ENCODE results near the gene RXFP4. TPM values are rescaled to one million over a fixed set of nuclear protein-coding genes. Genes with fewer than 3 reads are reported as not detected.
A peak's percentile ranks its signal among the peaks of the same experiment; 100 is the strongest.
"Not testable (repeated sequence)": the region's sequence is repeated elsewhere in the genome, so short reads cannot be mapped to it uniquely, and the experiment has no call there.

Gene RXFP4, protein sequence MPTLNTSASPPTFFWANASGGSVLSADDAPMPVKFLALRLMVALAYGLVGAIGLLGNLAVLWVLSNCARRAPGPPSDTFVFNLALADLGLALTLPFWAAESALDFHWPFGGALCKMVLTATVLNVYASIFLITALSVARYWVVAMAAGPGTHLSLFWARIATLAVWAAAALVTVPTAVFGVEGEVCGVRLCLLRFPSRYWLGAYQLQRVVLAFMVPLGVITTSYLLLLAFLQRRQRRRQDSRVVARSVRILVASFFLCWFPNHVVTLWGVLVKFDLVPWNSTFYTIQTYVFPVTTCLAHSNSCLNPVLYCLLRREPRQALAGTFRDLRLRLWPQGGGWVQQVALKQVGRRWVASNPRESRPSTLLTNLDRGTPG
- not detected in 2 replicates for total RNA-seq (2014; rRNA removed; shearing (Covaris generic))

DNA sequence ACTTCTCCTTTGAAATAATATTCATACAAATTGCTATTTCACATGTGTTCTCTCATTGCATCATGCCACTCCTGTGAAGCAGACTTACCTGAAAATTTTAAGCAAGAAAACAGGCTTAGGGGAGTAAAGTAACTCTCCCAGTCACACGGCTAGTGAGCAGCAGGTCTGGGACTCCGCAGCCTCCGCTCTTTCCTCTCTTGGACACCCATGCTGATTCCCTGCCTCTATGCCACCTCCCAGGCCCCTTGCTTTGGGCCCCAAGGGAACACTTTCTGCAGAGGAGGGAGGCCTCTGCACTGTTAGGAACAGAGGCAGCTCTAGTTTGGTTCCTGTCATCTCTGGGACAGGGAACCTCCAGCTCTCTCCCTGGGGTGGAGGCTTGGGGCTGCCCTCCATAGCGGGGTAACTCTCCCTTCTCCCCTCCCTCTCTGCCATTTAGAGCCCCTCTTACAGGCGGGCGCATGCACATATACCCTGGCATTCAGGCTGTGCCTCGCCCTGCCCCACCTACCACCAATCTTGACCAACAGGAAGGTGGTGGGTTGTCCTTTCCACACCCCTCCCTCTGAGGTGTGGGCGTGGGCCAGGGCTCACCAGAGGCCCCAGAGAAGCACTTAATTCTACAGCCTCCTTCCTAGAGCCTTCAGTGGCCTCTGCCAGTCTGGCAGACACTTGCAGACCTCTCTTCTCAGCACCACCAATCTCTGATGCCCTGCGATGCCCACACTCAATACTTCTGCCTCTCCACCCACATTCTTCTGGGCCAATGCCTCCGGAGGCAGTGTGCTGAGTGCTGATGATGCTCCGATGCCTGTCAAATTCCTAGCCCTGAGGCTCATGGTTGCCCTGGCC lies at the start of gene RXFP4:
RXFP4 (plus strand) TSS at position 646 of the 852 bp plus-strand sequence; CDS start at position 718, 72 bp downstream.
- DNase-seq (ENCODE audit: low spot score), result peak; percentile 36
- in situ Hi-C loops (cut with HindIII; ENCODE audit: low sequenced_read_pairs), result loop anchor here (10.0 kb wide), 1 partner anchor 194 kb away; no protein-coding TSS in a partner anchor

DNA sequence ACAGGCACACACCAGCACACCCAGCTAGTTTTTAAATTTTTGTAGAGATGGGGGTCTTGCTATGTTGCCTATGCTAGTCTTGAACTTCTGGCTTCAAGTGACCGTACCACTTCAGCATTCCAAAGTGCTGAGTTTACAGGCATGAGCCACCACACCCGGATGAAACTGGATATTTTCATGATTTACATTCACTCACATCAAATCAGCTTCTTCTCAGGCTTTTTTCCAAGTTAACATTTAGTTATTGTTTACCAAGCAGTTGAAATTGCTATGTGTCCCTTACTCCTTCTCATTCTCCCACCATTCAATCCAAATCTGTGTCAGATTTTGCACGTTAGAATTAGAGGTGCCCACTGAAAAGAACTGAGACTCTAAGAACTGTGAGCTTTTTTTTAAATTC lies 48.6 kb upstream of the RXFP4 start:
- no peak for DNase-seq (ENCODE audit: low spot score)
- in situ Hi-C loops (cut with HindIII; ENCODE audit: low sequenced_read_pairs), result no loop called here

DNA sequence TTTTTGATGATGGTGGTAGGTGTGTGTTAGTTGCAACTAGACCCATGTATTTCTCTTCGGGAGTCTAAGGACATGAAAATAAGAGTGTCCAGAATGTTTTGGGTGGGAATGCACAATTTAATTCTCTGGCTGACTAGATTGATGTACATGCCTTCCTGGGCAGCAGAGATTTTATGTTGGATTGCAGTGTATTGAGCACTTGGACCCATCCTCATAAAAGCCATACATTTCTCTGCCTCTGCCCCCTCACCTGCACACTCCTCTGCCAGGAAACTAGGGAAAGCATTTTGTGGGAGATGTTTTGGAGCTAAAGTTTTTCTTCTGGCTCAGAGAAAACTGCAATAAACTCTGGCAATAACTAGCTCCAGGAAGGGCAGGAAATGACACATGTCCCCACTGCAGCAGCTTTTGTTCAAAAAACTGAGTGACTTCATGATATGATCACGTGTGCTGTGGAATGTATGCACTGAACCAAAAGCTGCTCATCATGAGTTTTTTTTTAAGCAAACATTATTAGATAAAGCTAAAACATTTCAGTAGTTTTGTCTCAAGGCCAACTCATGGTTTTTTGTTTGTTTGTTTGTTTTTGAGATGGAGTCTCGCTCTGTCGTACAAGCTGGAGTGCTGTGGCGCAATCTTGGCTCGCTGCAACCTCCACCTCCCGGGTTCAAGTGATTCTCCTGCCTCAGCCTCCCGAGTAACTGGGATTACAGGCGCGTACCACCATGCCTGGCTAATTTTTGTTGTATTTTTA lies 47.9 kb upstream of the RXFP4 start:
- DNase-seq (ENCODE audit: low spot score), result no peak
- in situ Hi-C loops (cut with HindIII; ENCODE audit: low sequenced_read_pairs), result no loop called here

DNA sequence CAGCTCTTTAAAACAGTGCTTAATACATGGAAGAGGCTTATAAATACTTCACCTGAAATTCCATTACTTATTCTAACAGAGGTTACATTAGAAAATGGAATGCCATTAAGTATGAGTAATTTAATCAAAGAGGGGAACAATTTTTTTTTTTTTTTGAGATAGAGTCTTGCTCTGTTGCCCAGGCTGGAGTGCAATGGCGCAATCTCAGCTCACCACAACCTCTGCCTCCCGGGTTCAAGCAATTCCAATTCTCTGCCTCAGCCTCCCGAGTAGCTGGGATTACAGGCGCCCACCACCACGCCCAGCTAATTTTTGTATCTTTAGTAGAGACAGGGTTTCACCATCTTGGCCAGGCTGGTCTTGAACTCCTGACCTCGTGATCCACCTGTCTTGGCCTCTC lies 45.8 kb upstream of the RXFP4 start:
- DNase-seq (ENCODE audit: low spot score); in situ Hi-C loops (cut with HindIII; ENCODE audit: low sequenced_read_pairs): not testable (repeated sequence)

DNA sequence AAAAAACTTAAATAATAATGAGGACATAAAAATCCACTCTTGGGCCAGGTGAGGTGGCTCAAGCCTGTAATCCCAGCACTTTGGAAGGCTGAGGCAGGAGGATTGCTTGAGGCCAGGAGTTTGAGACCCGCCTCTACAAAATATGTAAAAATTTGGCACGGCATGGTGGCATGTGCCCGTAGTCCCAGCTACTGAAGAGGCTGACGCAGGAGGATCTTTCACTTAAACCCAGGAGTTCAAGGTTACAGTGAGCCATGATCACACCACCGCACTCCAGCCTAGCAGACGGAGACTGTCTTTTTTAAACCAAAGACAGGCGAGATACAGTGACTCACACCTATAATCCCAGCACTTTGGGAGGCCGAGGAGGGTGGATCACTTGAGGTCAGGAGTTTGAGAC lies 45.0 kb upstream of the RXFP4 start:
- DNase-seq (ENCODE audit: low spot score); in situ Hi-C loops (cut with HindIII; ENCODE audit: low sequenced_read_pairs): not testable (repeated sequence)

DNA sequence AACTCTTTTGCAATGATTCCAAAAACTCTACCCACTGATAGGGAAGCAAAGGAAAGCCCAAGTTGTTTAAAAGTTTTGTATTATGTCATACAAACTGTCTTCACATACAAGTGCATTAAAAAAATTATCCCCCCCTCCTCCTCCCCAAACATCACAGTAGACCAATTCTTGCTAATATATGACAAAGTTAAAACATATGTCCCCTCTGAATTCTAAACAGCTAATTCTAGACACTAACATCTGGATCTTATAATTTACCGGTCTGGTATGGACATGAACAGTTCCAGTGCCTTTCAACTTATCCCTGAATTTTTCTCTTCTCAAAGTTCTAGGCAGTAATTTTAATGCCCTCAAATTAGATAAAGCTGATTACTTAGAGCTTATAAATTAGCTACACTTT lies 43.7 kb upstream of the RXFP4 start:
- no peak for DNase-seq (ENCODE audit: low spot score)
- in situ Hi-C loops (cut with HindIII; ENCODE audit: low sequenced_read_pairs), result no loop called here

DNA sequence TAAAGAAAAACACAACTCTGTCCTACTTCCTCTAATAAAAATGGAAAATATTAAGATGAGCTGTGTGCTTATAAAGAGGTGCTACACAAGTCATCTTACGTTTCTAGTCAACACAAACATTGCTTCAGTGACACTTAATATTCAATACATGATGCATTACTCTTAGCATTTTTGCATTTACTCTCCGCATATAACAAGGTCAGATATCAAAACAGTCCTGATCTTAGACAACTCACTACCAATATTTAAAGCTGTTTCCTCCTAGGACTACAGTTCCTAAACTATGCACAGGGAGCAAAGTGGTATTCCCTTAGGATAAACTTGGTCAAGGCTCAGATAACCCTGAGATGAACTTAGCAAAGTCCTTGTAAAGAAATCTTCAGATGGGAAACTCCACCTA lies 42.5 kb upstream of the RXFP4 start:
- in situ Hi-C loops (cut with HindIII; ENCODE audit: low sequenced_read_pairs), result no loop called here
- DNase-seq (ENCODE audit: low spot score), result no peak

DNA sequence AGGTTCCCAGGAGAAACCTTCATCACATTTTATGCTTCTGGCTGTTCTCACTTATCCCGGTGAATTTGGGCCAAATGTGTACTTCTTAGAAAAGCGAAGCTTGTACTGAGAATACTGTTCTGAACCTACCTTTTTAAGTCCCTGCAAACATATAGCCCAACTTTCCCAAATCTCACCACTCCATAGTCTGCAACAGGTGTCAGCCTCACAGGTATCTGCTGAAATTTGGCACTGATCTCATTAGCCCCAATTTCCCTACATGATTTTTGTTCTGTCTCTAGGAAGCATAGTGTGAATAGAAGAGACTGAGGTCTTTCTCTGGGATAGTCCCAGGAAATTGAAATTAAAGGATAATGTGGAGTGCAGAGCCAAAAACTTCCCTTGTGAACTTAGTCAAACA lies 41.8 kb upstream of the RXFP4 start:
- in situ Hi-C loops (cut with HindIII; ENCODE audit: low sequenced_read_pairs), result no loop called here

DNA sequence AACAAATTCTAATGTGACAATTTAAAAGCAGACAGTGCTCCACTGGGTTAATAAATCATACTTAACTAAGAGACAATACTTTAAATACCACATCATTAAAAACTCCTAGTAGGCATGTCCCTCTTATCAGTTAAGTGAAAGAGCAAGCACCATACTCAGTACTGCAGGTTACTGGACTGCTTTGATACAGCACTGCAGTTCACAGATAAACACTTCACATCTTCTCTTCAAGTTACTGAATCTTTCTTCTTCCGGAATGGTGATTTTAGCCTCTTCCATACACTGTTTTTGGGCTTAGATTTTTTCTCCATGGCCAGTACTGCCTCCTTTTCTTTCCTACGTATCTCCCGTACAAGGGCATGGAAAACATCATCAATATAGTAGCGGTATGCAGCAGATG lies 41.3 kb upstream of the RXFP4 start:
- in situ Hi-C loops (cut with HindIII; ENCODE audit: low sequenced_read_pairs), result no loop called here
- no peak for DNase-seq (ENCODE audit: low spot score)

More for the DNA sequence above, 41.8 kb upstream of the RXFP4 start:
- DNase-seq (ENCODE audit: low spot score), result no peak

DNA sequence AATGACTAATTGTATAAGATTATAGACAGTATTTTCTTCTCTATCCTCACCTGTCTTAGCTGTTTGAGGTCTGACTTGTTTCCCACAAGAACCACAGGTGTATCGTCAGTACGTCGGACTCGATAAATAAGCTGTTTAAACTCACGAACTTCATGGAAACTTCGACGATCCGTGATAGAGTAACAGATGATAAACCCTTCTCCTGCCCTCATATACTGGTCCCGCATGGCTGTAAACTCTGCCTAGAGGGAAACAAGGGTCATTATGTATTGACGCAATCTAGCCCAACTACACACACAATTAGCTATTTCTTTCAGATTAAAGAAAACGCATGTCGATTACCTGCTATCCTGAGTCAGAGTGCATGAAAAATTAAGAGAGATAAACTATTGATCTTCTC lies 37.2 kb upstream of the RXFP4 start:
- no peak for DNase-seq (ENCODE audit: low spot score)
- in situ Hi-C loops (cut with HindIII; ENCODE audit: low sequenced_read_pairs), result no loop called here

DNA sequence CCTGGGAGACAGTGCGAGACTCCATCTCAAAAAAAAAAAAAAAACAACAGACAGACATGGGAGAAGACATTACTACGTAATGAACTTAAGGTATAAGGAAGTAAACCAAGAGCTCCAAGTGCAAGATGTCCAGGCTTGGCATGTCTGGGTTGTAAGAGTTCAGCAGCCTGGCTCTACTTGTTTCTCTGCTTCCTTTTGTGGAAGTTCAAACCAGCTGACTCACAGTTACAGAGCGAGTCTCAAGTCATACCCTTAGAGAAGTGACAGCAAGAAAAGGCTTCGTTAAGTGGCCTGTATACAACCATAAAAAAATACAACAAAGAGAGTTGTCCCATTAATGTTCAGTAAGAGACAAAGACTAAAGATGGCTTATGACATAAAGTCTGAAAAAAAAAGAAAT lies 31.5 kb upstream of the RXFP4 start:
- in situ Hi-C loops (cut with HindIII; ENCODE audit: low sequenced_read_pairs), result no loop called here
- DNase-seq (ENCODE audit: low spot score), result no peak

DNA sequence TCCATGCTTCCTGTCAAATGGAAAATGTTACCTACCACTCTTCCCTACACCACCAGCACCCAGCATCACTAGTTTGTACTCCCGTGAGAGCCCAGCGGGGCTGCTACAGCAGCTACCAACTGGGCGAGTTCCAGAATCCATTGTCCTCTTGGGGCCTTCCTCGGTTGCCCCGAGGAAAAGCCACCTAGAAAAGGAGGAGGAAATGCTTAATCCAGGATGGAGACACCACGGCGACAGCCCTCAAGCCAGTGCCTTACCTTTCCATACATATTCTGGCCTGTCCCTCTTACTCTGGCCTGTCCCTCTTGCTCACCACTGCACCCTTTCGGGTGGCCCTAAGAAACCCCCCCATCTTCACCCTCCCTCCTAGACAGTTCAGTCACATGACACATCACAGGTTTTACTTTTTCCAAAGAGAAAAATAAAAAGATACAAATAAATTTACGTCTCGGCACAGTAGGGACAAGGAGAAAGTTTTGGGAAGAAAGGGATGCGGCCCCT lies 30.8 kb upstream of the RXFP4 start:
- peak; percentile 46 for DNase-seq (ENCODE audit: low spot score)
- in situ Hi-C loops (cut with HindIII; ENCODE audit: low sequenced_read_pairs), result no loop called here

DNA sequence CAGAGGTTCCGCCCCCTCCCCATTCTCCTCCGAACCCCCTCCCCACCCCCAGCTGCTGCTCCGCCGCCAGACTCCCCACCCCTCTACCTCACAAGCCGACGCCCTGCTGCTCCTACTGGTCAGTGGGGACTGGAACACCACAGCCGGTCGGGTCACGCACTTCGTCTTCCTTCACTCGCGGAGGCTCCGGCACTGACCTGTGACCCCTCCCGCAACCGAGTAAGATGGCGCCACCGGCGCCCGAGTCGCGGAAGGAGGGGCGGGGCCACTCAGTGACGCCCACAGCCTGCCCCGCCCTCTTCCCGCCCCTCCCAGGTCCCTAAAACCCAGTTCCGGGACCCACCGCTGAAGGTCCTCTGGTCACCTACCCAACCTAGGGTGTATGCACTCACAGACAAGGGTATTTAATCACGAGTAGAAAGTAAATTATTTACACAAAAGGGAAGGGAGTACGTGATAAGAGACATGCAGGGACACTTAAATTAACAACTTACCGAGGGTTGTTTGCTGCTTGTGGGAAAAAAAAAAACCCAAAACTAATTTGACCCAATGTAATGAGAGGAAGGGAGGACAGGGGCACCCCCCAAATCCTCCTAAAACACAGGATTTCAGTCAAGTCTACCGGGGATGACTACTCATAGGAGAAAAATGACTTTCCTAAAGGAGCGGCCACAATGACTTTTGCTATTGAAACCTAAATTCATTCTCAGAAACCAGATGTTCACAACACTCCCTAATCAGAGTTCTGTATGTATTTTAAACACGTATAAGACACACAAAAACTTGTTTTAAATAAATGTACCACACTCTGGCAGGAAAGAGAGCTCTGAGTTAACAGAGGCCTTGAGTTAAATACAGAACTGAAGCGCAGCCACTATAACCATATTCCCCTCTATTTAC lies 30.0 kb upstream of the RXFP4 start, which contains the start of gene RIT1:
RIT1 (minus strand) TSS at position 194 of the 900 bp plus-strand sequence. CDS start 588 bp downstream, outside the sequence.
- peak; percentile 79 for DNase-seq (ENCODE audit: low spot score)
- in situ Hi-C loops (cut with HindIII; ENCODE audit: low sequenced_read_pairs), result no loop called here

DNA sequence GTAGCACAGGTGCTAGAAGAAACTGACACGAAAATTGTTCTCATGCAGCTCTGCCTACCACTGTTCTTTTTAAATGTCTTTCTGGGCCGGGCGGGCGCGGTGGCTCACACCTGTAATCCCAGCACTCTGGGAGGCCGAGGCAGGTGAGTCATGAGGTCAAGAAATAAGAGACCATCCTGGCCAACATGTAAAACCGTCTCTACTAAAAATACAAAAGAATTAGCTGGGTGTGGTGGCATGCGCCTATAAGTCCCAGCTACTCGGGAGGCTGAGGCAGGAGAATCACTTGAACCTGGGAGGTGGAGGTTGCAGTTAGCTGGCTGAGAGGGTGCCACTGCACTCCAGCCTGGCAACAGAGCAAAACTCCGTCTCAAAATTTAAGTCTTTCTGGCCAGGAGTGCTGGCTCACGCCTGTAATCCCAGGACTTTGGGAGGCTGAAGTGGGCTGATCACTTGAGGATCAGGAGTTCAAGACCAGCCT lies 29.3 kb upstream of the RXFP4 start:
- in situ Hi-C loops (cut with HindIII; ENCODE audit: low sequenced_read_pairs), result no loop called here
- no peak for DNase-seq (ENCODE audit: low spot score)

DNA sequence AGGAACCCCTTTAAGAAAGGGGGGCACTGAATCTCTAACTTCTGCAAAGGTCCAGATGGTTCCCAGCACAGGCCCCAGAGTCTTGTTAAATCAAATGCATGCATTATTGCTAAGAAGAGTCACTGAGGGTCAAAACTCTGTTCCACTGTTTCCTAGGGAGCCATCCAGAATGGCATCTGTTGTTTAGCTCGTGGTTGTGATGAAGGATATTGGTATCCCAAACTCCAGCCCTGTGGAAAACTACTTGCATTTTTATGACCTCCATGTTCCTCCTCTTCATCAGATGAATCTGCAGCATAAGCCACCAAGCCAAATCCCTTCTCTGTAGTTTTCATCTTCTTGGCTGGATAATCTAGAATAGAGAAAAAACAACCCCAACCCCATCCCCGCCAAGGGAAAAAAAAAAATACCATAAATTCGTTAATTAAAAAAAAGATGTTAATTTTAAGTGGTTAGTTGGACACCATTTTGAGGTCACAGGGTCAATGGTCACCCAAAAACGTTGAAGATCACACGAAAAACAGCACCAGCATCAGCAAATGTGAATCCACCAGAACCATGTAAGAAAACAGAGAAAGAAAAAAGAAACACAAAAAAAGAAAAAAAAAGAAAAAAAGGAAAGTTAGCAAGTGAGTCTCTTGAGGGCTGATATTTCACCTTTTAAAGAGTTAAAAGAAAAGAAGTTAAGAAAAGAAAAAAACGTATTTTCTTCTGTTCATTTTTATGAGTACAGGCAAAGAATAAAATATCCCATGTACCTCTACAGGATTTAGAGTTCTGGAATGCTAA lies 27.3 kb upstream of the RXFP4 start:
- in situ Hi-C loops (cut with HindIII; ENCODE audit: low sequenced_read_pairs), result no loop called here
- DNase-seq (ENCODE audit: low spot score), result no peak

DNA sequence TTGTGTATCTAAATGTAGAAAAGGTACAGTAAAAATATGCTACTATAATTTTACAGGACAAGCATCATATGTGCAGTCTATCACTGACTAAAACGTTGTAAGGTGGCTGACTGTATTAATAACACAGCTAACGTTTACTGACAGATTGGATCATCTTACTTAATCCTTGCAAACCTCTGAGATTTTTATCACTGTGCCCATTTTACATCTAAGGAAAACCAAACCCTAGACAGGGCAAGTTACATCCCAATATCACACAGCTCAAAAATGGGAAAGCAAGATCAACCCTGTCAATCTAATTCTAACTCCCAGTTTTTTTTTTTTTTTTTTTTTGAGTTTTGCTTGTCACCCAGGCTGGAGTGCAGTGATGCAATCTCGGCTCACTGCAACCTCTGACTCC lies 22.8 kb upstream of the RXFP4 start:
- no peak for DNase-seq (ENCODE audit: low spot score)
- in situ Hi-C loops (cut with HindIII; ENCODE audit: low sequenced_read_pairs), result no loop called here

DNA sequence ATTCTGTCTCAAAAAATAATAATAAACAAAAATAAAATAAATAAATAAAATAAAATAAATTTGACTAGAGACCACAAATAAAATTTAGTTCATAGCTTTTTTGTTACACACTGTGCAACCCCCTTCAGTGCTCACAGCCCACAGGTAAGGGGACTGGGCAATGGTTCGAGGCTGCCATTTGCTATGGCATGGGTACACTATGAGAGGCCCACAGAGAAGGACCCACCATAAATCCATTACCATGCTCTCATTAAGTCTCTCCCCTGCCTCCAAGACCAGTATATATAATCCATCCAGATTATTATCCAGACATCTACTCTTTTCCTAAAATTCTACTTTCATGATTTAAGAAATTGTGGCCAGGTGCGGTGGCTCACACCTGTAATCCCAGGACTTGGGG lies 21.6 kb upstream of the RXFP4 start:
- in situ Hi-C loops (cut with HindIII; ENCODE audit: low sequenced_read_pairs), result no loop called here
- DNase-seq (ENCODE audit: low spot score), result no peak

Measured in G401 (cell line).